ENCODE measurements around the gene GPR160. TPM values are rescaled to one million over a fixed set of nuclear protein-coding genes. Genes with fewer than 3 reads are reported as not detected.

The GPR160 gene
- total and polyA plus RNA-seq, 4 donors, result 16.9 to 23.3 (median 20.7) TPM

- no peak overlapping the region for H3K9ac ChIP-seq (ENCODE audit: insufficient read depth in 1 of 2, low read length in 2 of 2)
- no peaks in the 10 kb centered on the region for H3K4me1 ChIP-seq (ENCODE audit: control insufficient read depth in 5 of 5, insufficient read depth in 5 of 5, low read length in 5 of 5)
- no peak for DNase-seq
- peaks cover 22 to 36% (median 28%) of the 10 kb centered on the region in 4 donors for H3K36me3 ChIP-seq (ENCODE audit: control insufficient read depth in 4 of 4, insufficient read depth in 4 of 4, low read length in 4 of 4)
- H3K27me3 ChIP-seq (ENCODE audit: control insufficient read depth in 3 of 3, insufficient read depth in 3 of 3, low read length in 2 of 3), result no peaks in the 10 kb centered on the region
- TF ChIP-seq CTCF (IDR thresholded peaks at IDR 0.05; ENCODE audit: control extremely low read depth, extremely low read depth), result no peak
- no peak for ATAC-seq (ENCODE audit: insufficient read depth, low FRiP score)
- no peaks in the 10 kb centered on the region for H3K9me3 ChIP-seq (ENCODE audit: control insufficient read depth in 4 of 4, insufficient read depth in 3 of 4, low read length in 3 of 4)
- no peak overlapping the region for H3K4me3 ChIP-seq
- H3K27ac ChIP-seq (ENCODE audit: low read depth in 1 of 2, low read length in 1 of 2), result no peak overlapping the region
Measured at GRCh38 chr3:170117134-170117533, 79.3 kb downstream of the GPR160 start.

GRCh38 chr3:170128259-170128976, 90.6 kb downstream of the GPR160 start:
- ATAC-seq (ENCODE audit: insufficient read depth, low FRiP score), result no peak
- no peak for TF ChIP-seq CTCF (IDR thresholded peaks at IDR 0.05; ENCODE audit: control extremely low read depth, extremely low read depth)
- Histone ChIP-seq H3K27me3 (ENCODE audit: control insufficient read depth in 3 of 3, insufficient read depth in 3 of 3, low read length in 2 of 3) (no peaks in the 10 kb centered on the region), H3K36me3 (ENCODE audit: control insufficient read depth in 4 of 4, insufficient read depth in 4 of 4, low read length in 4 of 4) (peaks cover 9 to 19% (median 18%) of the 10 kb centered on the region in 4 donors), H3K9me3 (ENCODE audit: control insufficient read depth in 4 of 4, insufficient read depth in 3 of 4, low read length in 3 of 4) (peaks cover 0 to 2% (median 0%) of the 10 kb centered on the region in 4 donors), H3K9ac (ENCODE audit: insufficient read depth in 1 of 2, low read length in 2 of 2) (no peak overlapping the region), H3K27ac (ENCODE audit: low read depth in 1 of 2, low read length in 1 of 2) (no peak overlapping the region), H3K4me3 (no peak overlapping the region), H3K4me1 (ENCODE audit: control insufficient read depth in 5 of 5, insufficient read depth in 5 of 5, low read length in 5 of 5) (peaks cover 0 to 7% (median 0%) of the 10 kb centered on the region in 5 donors)
- 51 to 71% methylated on average over 4 of the region's 4 CpGs for whole genome bisulfite sequencing, 2 donors
- no peak for DNase-seq

- Histone ChIP-seq H3K27me3 (ENCODE audit: control insufficient read depth in 3 of 3, insufficient read depth in 3 of 3, low read length in 2 of 3) (no peaks in the 10 kb centered on the region), H3K27ac (ENCODE audit: low read depth in 1 of 2, low read length in 1 of 2) (no peak overlapping the region), H3K4me1 (ENCODE audit: control insufficient read depth in 5 of 5, insufficient read depth in 5 of 5, low read length in 5 of 5) (peaks cover 0 to 7% (median 0%) of the 10 kb centered on the region in 5 donors), H3K4me3 (no peak overlapping the region), H3K9ac (ENCODE audit: insufficient read depth in 1 of 2, low read length in 2 of 2) (no peak overlapping the region), H3K36me3 (ENCODE audit: control insufficient read depth in 4 of 4, insufficient read depth in 4 of 4, low read length in 4 of 4) (peaks cover 9 to 24% (median 20%) of the 10 kb centered on the region in 4 donors), H3K9me3 (ENCODE audit: control insufficient read depth in 4 of 4, insufficient read depth in 3 of 4, low read length in 3 of 4) (peaks cover 0 to 2% (median 0%) of the 10 kb centered on the region in 4 donors)
- 83 to 88% methylated on average over 1 of the region's 1 CpG for WGBS, 2 donors
- ATAC-seq (ENCODE audit: insufficient read depth, low FRiP score) (peak; percentile 19), DNase-seq (no peak)
- no peak for TF ChIP-seq CTCF (IDR thresholded peaks at IDR 0.05; ENCODE audit: control extremely low read depth, extremely low read depth)
Measured at GRCh38 chr3:170128977-170129431, 91.2 kb downstream of the GPR160 start.
